HepG2 (cell line): Measurements from ENCODE around the gene GLI3.

Experiments used
- ATF1 ChIP-seq: IDR thresholded peaks from 2 replicates; pipeline ENCODE4 v1.6.1; 2016; ENCODE audit warnings: mild to moderate bottlenecking, control low read depth
- RXRA ChIP-seq: sonication (generic); formaldehyde crosslinking; IDR thresholded peaks from 2 replicates; pipeline ENCODE4 v1.5.1; 2020; ENCODE audit warnings: missing genetic modification reagents

DNA sequence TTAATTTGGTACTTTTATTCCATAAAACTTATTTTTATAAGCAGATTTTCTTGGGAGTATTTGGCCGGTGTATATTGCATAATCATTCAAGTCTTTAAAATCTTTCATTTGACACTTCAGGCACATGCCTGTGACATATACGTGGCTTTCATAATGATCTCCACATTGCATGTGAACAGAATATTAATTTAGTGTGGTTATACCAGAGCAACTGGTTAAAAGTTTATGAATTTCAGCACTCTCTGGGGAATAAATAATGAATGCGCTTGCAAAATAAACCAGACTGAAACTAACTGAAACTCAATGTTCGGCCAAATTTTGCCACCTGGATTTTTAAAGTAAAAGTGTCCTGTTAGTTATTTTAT is 242.3 kb downstream of the GLI3 start:
- TF ChIP-seq ATF1 (no peak), RXRA (CRISPR knock-in tag) (no peak)
